Measurements from ENCODE around the gene WDR13. TPM values are rescaled to one million over a fixed set of nuclear protein-coding genes. Genes with fewer than 3 reads are reported as not detected.

Gene WDR13
- total RNA-seq, 4 donors from 2014 or later = 108 to 224 (median 126) TPM

DNA sequence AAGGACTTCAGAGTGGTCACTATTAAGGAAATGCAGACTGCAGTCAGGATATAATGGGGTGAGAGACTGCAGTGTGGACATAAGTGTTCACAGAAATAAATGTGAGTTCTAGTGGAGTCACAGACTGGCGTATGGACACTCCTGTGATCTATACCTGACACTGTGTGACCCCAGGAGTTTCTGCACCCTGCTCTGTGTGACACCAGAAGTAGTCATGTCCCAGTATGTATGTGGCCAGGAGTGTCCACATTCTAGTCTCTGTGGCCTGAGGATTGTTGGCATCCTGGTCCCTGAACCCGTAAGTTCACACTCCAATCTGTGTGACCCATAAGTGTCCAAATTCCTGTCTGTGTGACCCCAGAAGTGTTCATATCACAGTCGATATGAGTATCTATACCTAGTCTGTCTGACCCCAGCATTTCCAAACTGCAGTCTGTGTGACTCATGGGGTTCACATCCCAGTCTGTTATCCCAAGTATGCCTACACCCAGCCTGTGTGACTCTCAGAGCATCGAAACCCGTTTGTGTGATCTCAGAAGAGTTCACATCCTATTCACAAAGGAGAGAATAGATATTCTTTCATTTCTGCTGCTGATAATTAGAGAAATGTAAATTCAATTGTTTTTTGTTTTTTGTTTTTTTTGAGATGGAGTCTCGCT, 16.3 kb downstream of the WDR13 start:
- DNase-seq (ENCODE audit: low spot score in 2 of 2) = no peak
- H3K27me3 ChIP-seq = peaks cover 0 to 4% of the 10 kb centered on the region in 2 donors
- WGBS, 2 donors = 64 to 76% methylated on average over 4 to 6 of the region's 6 CpGs
- TF ChIP-seq EP300 (IDR thresholded peaks at IDR 0.05) (no peak), POLR2A (IDR thresholded peaks at IDR 0.05) (no peak), CTCF (IDR thresholded peaks at IDR 0.05) (no peak)
- H3K27ac ChIP-seq = no peak overlapping the region
- no peaks in the 10 kb centered on the region for H3K4me1 ChIP-seq
- H3K36me3 ChIP-seq = no peaks in the 10 kb centered on the region
- H3K4me3 ChIP-seq = no peak overlapping the region
- H3K9me3 ChIP-seq = no peaks in the 10 kb centered on the region

DNA sequence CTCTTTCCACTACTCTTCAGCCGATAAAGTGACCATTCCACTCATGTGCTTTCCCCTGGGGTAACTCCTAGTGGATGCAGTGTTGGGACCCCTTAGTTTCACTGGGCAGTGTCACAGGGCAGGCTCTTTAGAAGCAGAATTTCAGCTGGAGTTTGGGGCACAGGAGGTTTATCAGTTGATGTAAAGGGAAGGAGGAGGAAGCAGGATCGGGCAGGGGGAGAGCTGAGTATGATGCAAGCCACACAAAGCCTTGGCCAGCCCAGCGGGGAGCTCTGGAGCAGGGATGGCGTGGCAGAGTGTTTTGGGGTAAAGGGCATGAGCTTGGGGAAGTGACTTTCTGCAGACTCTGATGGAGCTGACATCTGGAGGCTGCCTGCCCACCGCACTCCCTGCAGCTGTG, 19.3 kb downstream of the WDR13 start:
- no peaks in the 10 kb centered on the region for H3K36me3 ChIP-seq
- 52 to 59% methylated on average over 2 to 5 of the region's 5 CpGs for WGBS, 2 donors
- H3K9me3 ChIP-seq = no peaks in the 10 kb centered on the region
- peaks cover 0 to 4% of the 10 kb centered on the region in 2 donors for H3K27me3 ChIP-seq
- no peak overlapping the region for H3K27ac ChIP-seq
- H3K4me1 ChIP-seq = no peaks in the 10 kb centered on the region
- DNase-seq (ENCODE audit: low spot score in 2 of 2) = no peak
- no peak for TF ChIP-seq POLR2A (IDR thresholded peaks at IDR 0.05)
- TF ChIP-seq EP300 (IDR thresholded peaks at IDR 0.05) = no peak
- TF ChIP-seq CTCF (IDR thresholded peaks at IDR 0.05) = no peak
- no peak overlapping the region for H3K4me3 ChIP-seq

- Histone ChIP-seq H3K9me3 (no peaks in the 10 kb centered on the region), H3K36me3 (no peaks in the 10 kb centered on the region), H3K4me1 (no peaks in the 10 kb centered on the region), H3K27me3 (peaks cover 0 to 4% of the 10 kb centered on the region in 2 donors), H3K4me3 (no peak overlapping the region), H3K27ac (no peak overlapping the region)
- no peak for TF ChIP-seq EP300 (IDR thresholded peaks at IDR 0.05)
- no peak for TF ChIP-seq CTCF (IDR thresholded peaks at IDR 0.05)
- TF ChIP-seq POLR2A (IDR thresholded peaks at IDR 0.05) = no peak
- WGBS, 2 donors = 40 to 49% methylated on average over 8 of the region's 8 CpGs
- no peak for DNase-seq (ENCODE audit: low spot score in 2 of 2)
Observed at GRCh38 chrX:48617542-48618340, 20.4 kb downstream of the WDR13 start.

DNA sequence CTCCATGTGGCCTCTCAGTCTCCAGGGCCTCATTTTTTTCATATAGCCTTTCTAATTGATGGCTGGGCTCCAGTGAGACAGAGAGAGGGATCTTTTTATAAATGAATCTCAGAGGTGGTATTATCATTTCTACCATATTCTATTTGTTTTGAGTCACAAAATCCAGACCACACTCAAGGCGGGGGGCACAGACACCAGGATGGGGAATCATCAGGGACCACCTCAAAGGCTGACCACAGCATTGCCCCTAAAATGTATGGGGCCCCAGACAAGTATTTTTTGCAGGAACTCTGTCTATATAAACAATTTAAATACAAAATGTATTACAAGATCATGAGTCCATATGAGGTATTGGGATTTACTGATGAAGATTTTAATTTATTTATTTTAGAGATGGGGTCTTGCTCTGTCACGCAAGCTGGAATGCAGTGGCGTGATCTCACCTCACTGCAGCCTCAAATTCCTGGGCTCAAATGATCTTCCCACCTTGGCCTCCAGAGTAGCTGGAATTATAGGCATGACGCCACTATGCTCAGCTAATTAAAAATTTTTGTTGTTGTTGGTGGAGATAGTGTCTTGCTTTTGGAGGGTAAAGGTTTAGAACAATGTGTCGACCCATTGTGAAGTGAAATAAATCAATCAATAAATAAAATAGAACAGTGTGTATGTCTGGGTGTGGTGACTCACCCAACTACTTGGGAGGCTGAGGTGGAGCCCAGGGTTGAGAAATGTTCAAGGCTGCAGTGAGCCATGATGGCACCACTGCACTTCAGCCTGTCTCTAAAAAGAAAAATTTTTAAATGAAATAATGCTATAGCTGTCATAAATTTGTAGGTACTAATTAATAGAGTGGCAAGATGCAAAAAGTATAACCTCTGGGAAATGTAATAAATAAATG, 29.4 kb downstream of the WDR13 start:
- no peak for TF ChIP-seq POLR2A (IDR thresholded peaks at IDR 0.05)
- TF ChIP-seq EP300 (IDR thresholded peaks at IDR 0.05) = no peak
- no peak for TF ChIP-seq CTCF (IDR thresholded peaks at IDR 0.05)
- Histone ChIP-seq H3K36me3 (no peaks in the 10 kb centered on the region), H3K4me3 (no peak overlapping the region), H3K27me3 (no peaks in the 10 kb centered on the region), H3K27ac (no peak overlapping the region), H3K4me1 (peaks cover 0 to 1% (median 0%) of the 10 kb centered on the region in 4 donors), H3K9me3 (no peaks in the 10 kb centered on the region)
- WGBS, 2 donors = 76 to 80% methylated on average over 5 of the region's 5 CpGs
- no peak for DNase-seq (ENCODE audit: low spot score in 2 of 2)

Measured in tibial nerve (tissue), 4 donors.